ENCODE measurements around the gene GRXCR1.

Gene GRXCR1

GRCh38 chr4:42917296-42917695, 24.8 kb downstream of the GRXCR1 start:
- TF ChIP-seq SPI1 (IDR thresholded peaks at IDR 0.05; ENCODE audit: low read depth, low read length) (no peak), POLR2A (IDR thresholded peaks at IDR 0.05; ENCODE audit: low read depth, low read length) (no peak), POU2F2 (IDR thresholded peaks at IDR 0.05; ENCODE audit: low read depth, low read length) (no peak), TAF1 (IDR thresholded peaks at IDR 0.05; ENCODE audit: low read depth, low read length) (no peak), POLR2AphosphoS5 (IDR thresholded peaks at IDR 0.05; ENCODE audit: low read depth, low read length) (no peak)
- DNase-seq (ENCODE audit: insufficient read length, low spot score) (no peak), FAIRE-seq (no peak)

GRCh38 chr4:42923431-42923830, 30.9 kb downstream of the GRXCR1 start:
- FAIRE-seq (no peak), DNase-seq (ENCODE audit: insufficient read length, low spot score) (no peak)
- no peak for TF ChIP-seq TAF1 (IDR thresholded peaks at IDR 0.05; ENCODE audit: low read depth, low read length)
- no peak for TF ChIP-seq POU2F2 (IDR thresholded peaks at IDR 0.05; ENCODE audit: low read depth, low read length)
- TF ChIP-seq POLR2A (IDR thresholded peaks at IDR 0.05; ENCODE audit: low read depth, low read length): no peak
- TF ChIP-seq SPI1 (IDR thresholded peaks at IDR 0.05; ENCODE audit: low read depth, low read length): no peak
- TF ChIP-seq PAX5 (IDR thresholded peaks at IDR 0.05; ENCODE audit: insufficient read depth, low read length, severe bottlenecking): no peak
- no peak for TF ChIP-seq POLR2AphosphoS5 (IDR thresholded peaks at IDR 0.05; ENCODE audit: low read depth, low read length)

GRCh38 chr4:42925921-42926320, 33.4 kb downstream of the GRXCR1 start:
- FAIRE-seq: no peak
- no peak for DNase-seq (ENCODE audit: insufficient read length, low spot score)
- no peak for TF ChIP-seq PAX5 (IDR thresholded peaks at IDR 0.05; ENCODE audit: insufficient read depth, low read length, severe bottlenecking)
- no peak for TF ChIP-seq SPI1 (IDR thresholded peaks at IDR 0.05; ENCODE audit: low read depth, low read length)
- no peak for TF ChIP-seq TAF1 (IDR thresholded peaks at IDR 0.05; ENCODE audit: low read depth, low read length)
- TF ChIP-seq POLR2AphosphoS5 (IDR thresholded peaks at IDR 0.05; ENCODE audit: low read depth, low read length): no peak
- TF ChIP-seq POLR2A (IDR thresholded peaks at IDR 0.05; ENCODE audit: low read depth, low read length): no peak
- TF ChIP-seq POU2F2 (IDR thresholded peaks at IDR 0.05; ENCODE audit: low read depth, low read length): no peak

- TF ChIP-seq POLR2AphosphoS5 (IDR thresholded peaks at IDR 0.05; ENCODE audit: low read depth, low read length) (no peak), SPI1 (IDR thresholded peaks at IDR 0.05; ENCODE audit: low read depth, low read length) (no peak), TAF1 (IDR thresholded peaks at IDR 0.05; ENCODE audit: low read depth, low read length) (no peak), POU2F2 (IDR thresholded peaks at IDR 0.05; ENCODE audit: low read depth, low read length) (no peak), PAX5 (IDR thresholded peaks at IDR 0.05; ENCODE audit: insufficient read depth, low read length, severe bottlenecking) (no peak), POLR2A (IDR thresholded peaks at IDR 0.05; ENCODE audit: low read depth, low read length) (no peak)
- DNase-seq (ENCODE audit: insufficient read length, low spot score) (no peak), FAIRE-seq (no peak)
These were observed 35.4 kb downstream of the GRXCR1 start for GRCh38 chr4:42927946-42928345.

- DNase-seq (ENCODE audit: insufficient read length, low spot score) (no peak), FAIRE-seq (no peak)
- TF ChIP-seq TAF1 (IDR thresholded peaks at IDR 0.05; ENCODE audit: low read depth, low read length) (no peak), SPI1 (IDR thresholded peaks at IDR 0.05; ENCODE audit: low read depth, low read length) (no peak), POU2F2 (IDR thresholded peaks at IDR 0.05; ENCODE audit: low read depth, low read length) (no peak), POLR2A (IDR thresholded peaks at IDR 0.05; ENCODE audit: low read depth, low read length) (no peak), POLR2AphosphoS5 (IDR thresholded peaks at IDR 0.05; ENCODE audit: low read depth, low read length) (no peak), PAX5 (IDR thresholded peaks at IDR 0.05; ENCODE audit: insufficient read depth, low read length, severe bottlenecking) (no peak)
These were observed 36.1 kb downstream of the GRXCR1 start for GRCh38 chr4:42928582-42928981.

GRCh38 chr4:42942216-42942615, 49.7 kb downstream of the GRXCR1 start:
- DNase-seq (ENCODE audit: insufficient read length, low spot score) (no peak), FAIRE-seq (no peak)
- TF ChIP-seq TAF1 (IDR thresholded peaks at IDR 0.05; ENCODE audit: low read depth, low read length) (no peak), POU2F2 (IDR thresholded peaks at IDR 0.05; ENCODE audit: low read depth, low read length) (no peak), POLR2AphosphoS5 (IDR thresholded peaks at IDR 0.05; ENCODE audit: low read depth, low read length) (no peak), POLR2A (IDR thresholded peaks at IDR 0.05; ENCODE audit: low read depth, low read length) (no peak), PAX5 (IDR thresholded peaks at IDR 0.05; ENCODE audit: insufficient read depth, low read length, severe bottlenecking) (no peak), SPI1 (IDR thresholded peaks at IDR 0.05; ENCODE audit: low read depth, low read length) (no peak)

- DNase-seq (ENCODE audit: insufficient read length, low spot score) (no peak), FAIRE-seq (no peak)
- no peak for TF ChIP-seq POLR2AphosphoS5 (IDR thresholded peaks at IDR 0.05; ENCODE audit: low read depth, low read length)
- TF ChIP-seq SPI1 (IDR thresholded peaks at IDR 0.05; ENCODE audit: low read depth, low read length): no peak
- no peak for TF ChIP-seq PAX5 (IDR thresholded peaks at IDR 0.05; ENCODE audit: insufficient read depth, low read length, severe bottlenecking)
- no peak for TF ChIP-seq POU2F2 (IDR thresholded peaks at IDR 0.05; ENCODE audit: low read depth, low read length)
- no peak for TF ChIP-seq TAF1 (IDR thresholded peaks at IDR 0.05; ENCODE audit: low read depth, low read length)
- TF ChIP-seq POLR2A (IDR thresholded peaks at IDR 0.05; ENCODE audit: low read depth, low read length): no peak
These were observed 53.4 kb downstream of the GRXCR1 start for GRCh38 chr4:42945874-42946273.

- no peak for TF ChIP-seq TAF1 (IDR thresholded peaks at IDR 0.05; ENCODE audit: low read depth, low read length)
- no peak for TF ChIP-seq POLR2A (IDR thresholded peaks at IDR 0.05; ENCODE audit: low read depth, low read length)
- no peak for TF ChIP-seq SPI1 (IDR thresholded peaks at IDR 0.05; ENCODE audit: low read depth, low read length)
- no peak for TF ChIP-seq POU2F2 (IDR thresholded peaks at IDR 0.05; ENCODE audit: low read depth, low read length)
- TF ChIP-seq PAX5 (IDR thresholded peaks at IDR 0.05; ENCODE audit: insufficient read depth, low read length, severe bottlenecking): no peak
- no peak for TF ChIP-seq POLR2AphosphoS5 (IDR thresholded peaks at IDR 0.05; ENCODE audit: low read depth, low read length)
- DNase-seq (ENCODE audit: insufficient read length, low spot score) (no peak), FAIRE-seq (no peak)
These were observed 60.8 kb downstream of the GRXCR1 start for GRCh38 chr4:42953321-42953720.

GRCh38 chr4:42954963-42955669, 62.6 kb downstream of the GRXCR1 start:
- TF ChIP-seq POU2F2 (IDR thresholded peaks at IDR 0.05; ENCODE audit: low read depth, low read length): no peak
- no peak for TF ChIP-seq POLR2AphosphoS5 (IDR thresholded peaks at IDR 0.05; ENCODE audit: low read depth, low read length)
- no peak for TF ChIP-seq TAF1 (IDR thresholded peaks at IDR 0.05; ENCODE audit: low read depth, low read length)
- TF ChIP-seq SPI1 (IDR thresholded peaks at IDR 0.05; ENCODE audit: low read depth, low read length): no peak
- TF ChIP-seq POLR2A (IDR thresholded peaks at IDR 0.05; ENCODE audit: low read depth, low read length): no peak
- TF ChIP-seq PAX5 (IDR thresholded peaks at IDR 0.05; ENCODE audit: insufficient read depth, low read length, severe bottlenecking): no peak
- FAIRE-seq: no peak
- DNase-seq (ENCODE audit: insufficient read length, low spot score): no peak

Measured in GM12891 (cell line).